AG04450 (cell line): Measurements from ENCODE around the gene RIMBP2. TPM values are rescaled to one million over a fixed set of nuclear protein-coding genes. Genes with fewer than 3 reads are reported as not detected.

Experiments
- CTCF ChIA-PET: fragments of 300-600, 350-600 bp; formaldehyde crosslinking; extraction: SDS; loops from one replicate; lab custom pipeline; 2022; ENCODE audit warnings: antibody characterized with exemption, inconsistent platforms; lab: Charles Lee
- POLR2A ChIA-PET: fragments of 350-600 bp; formaldehyde crosslinking; extraction: SDS; loops from one replicate; lab custom pipeline; 2021; ENCODE audit warnings: antibody characterized with exemption, inconsistent platforms; lab: Yijun Ruan, JAX
- DNase-seq: peaks from one replicate; pipeline ENCODE4 v3.0.0-alpha.2; 2011; ENCODE audit warnings: low read depth, low spot score
- H3K27ac ChIP-seq: one replicate; pipeline ENCODE4 v1.5.1; 2012; ENCODE audit warnings: low read depth, low read length, control low read depth
- H3K27me3 ChIP-seq: one replicate; pipeline ENCODE4 v1.6.0; 2012; ENCODE audit warnings: low read length; ENCODE audit not compliant: control insufficient read depth, insufficient read depth
- H3K4me3 ChIP-seq: 2 replicates; pipeline ENCODE4 v1.5.1; 2011; ENCODE audit warnings: mild to moderate bottlenecking, low read depth, low read length, control low read depth
- H3K9me3 ChIP-seq: 2 replicates; pipeline ENCODE4 v1.5.1; 2012; ENCODE audit warnings: low read length; ENCODE audit not compliant: control insufficient read depth, insufficient read depth
- CTCF ChIP-seq: IDR thresholded peaks from 2 replicates; pipeline ENCODE4 v1.5.1; 2011; ENCODE audit warnings: low read depth, low read length, control low read depth, inconsistent platforms
- polyA plus RNA-seq: library from polyadenylated mRNA; depleted of rRNA; stranded (reverse); fragments of >200 nt; gene quantifications from 2 replicates; pipeline ENCODE4 v1.2.3, GENCODE V29; 2011

The RIMBP2 gene
- polyA plus RNA-seq, 1 experiment, result not detected

- DNase-seq, result no peak
- H3K27ac ChIP-seq, result no peak overlapping the region
- CTCF ChIA-PET, result no interaction called here
These were observed 48.6 kb downstream of the RIMBP2 start for GRCh38 chr12:130667421-130667960.

GRCh38 chr12:130666645-130667044, 49.5 kb downstream of the RIMBP2 start:
- TF ChIP-seq CTCF, result no peak
- CTCF ChIA-PET, result no interaction called here
- Histone ChIP-seq H3K27me3 (no peaks in the 10 kb centered on the region), H3K4me3 (no peak overlapping the region), H3K9me3 (peaks cover 70% of the 10 kb centered on the region), H3K27ac (no peak overlapping the region)
- POLR2A ChIA-PET, result no interaction called here
- DNase-seq, result no peak

More at GRCh38 chr12:130667421-130667960, 48.6 kb downstream of the RIMBP2 start:
- POLR2A ChIA-PET, result no interaction called here
- Histone ChIP-seq H3K9me3 (peaks cover 66% of the 10 kb centered on the region), H3K4me3 (no peak overlapping the region), H3K27me3 (no peaks in the 10 kb centered on the region)
- TF ChIP-seq CTCF, result no peak

GRCh38 chr12:130665753-130666152, 50.3 kb downstream of the RIMBP2 start:
- peaks cover 68% of the 10 kb centered on the region for H3K9me3 ChIP-seq
- DNase-seq, result no peak
- H3K27ac ChIP-seq, result no peak overlapping the region
- no peak for TF ChIP-seq CTCF
- POLR2A ChIA-PET, result no interaction called here
- no peaks in the 10 kb centered on the region for H3K27me3 ChIP-seq
- H3K4me3 ChIP-seq, result no peak overlapping the region
- CTCF ChIA-PET, result no interaction called here

- Histone ChIP-seq H3K4me3 (no peak overlapping the region), H3K9me3 (peaks cover 70% of the 10 kb centered on the region), H3K27ac (no peak overlapping the region), H3K27me3 (no peaks in the 10 kb centered on the region)
- DNase-seq, result no peak
- ChIA-PET POLR2A (no interaction called here), CTCF (no interaction called here)
- TF ChIP-seq CTCF, result no peak
These were observed 51.3 kb downstream of the RIMBP2 start for GRCh38 chr12:130664772-130665171.

- TF ChIP-seq CTCF, result no peak
- ChIA-PET CTCF (no interaction called here), POLR2A (no interaction called here)
- Histone ChIP-seq H3K27me3 (no peaks in the 10 kb centered on the region), H3K27ac (no peak overlapping the region), H3K4me3 (no peak overlapping the region), H3K9me3 (peaks cover 70% of the 10 kb centered on the region)
- DNase-seq, result no peak
These were observed 51.8 kb downstream of the RIMBP2 start for GRCh38 chr12:130664252-130664651.
